HG03342 (cell line): ENCODE data around the gene NRCAM.

ENCODE experiments used
- ATAC-seq: cut with Tn5 transposase; IDR thresholded peaks from one replicate; pipeline ENCODE4 v1.9.1; 2021; ENCODE audit warnings: mild to moderate bottlenecking, moderate library complexity; ENCODE audit not compliant: unreplicated experiment

Gene NRCAM

GRCh38 chr7:108314049-108314448, 142.2 kb downstream of the NRCAM start:
- ATAC-seq = no peak

DNA sequence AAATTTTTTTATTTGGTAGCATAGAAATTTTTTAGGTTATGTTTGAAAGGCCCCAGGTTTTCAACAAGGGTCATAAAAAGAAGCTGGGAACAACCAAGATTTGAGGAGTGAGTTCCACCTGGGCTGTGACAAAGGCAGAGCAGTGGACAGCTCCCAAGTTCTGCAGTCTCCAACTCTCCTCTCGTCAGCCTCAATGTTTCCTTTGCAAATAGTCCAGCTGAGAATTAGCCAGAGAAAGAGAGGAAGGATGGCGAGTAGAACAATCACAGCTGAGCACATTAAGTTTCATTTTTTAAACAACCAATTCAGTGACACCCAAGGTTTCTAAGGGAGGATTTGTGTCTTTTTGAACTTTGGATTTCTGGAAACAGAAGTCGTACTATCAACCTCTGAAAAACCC, 143.2 kb downstream of the NRCAM start:
- ATAC-seq = no peak

DNA sequence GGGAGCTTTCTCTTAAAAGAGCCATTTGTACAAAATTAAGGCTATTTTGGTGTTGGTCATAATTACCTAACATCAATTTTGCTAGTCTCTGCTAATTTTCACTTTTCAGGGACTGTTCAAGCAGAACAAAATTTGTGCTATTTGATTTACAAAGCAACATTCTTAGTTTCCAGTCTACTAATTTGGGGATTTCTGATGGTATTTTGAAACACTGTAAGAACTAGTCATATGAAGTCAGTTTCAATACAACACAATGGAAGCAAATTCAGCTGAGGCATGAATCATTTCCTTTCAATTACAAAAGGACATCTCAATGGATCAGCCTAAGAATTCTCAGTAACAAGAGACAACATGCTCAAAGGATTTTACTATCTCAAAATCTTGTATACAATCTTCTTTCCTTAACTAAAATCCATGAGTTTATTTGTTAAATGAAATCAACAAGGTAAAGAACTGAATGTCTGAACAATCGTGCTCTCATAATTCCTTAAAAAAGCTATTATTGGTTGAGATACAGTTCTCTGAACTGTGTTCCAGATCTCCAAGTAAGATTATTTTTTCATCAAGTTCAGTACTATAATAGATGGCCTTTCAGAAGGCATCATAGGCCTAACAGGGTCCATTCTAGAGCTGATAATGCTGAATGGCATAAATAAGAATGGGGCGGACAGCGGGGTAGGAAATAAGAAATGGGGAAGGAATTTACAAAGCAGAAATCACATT, 144.6 kb downstream of the NRCAM start:
- no peak for ATAC-seq

DNA sequence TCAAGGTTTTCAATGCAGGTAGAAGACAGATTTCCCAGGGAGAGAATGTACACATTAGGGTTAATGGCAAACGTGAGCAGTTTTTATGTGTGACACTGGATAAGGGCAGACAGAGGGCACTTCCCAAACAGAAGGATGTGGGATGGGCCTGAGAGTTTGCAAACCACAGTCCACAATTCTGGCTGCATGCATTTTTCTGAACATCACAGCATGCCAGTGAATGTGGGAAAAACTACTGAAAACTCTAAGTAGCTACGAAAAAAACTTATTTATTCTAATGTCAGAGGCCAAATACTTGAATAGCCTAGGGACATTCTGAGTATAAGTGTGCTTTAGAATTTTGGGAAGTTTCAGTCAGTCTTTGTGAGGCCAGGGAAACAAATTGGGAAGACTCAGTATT, 145.9 kb downstream of the NRCAM start:
- no peak for ATAC-seq

- ATAC-seq = peak; percentile 48
Measured at GRCh38 chr7:108308903-108309302, 147.3 kb downstream of the NRCAM start.

- no peak for ATAC-seq
Measured at GRCh38 chr7:108308276-108308675, 148.0 kb downstream of the NRCAM start.

DNA sequence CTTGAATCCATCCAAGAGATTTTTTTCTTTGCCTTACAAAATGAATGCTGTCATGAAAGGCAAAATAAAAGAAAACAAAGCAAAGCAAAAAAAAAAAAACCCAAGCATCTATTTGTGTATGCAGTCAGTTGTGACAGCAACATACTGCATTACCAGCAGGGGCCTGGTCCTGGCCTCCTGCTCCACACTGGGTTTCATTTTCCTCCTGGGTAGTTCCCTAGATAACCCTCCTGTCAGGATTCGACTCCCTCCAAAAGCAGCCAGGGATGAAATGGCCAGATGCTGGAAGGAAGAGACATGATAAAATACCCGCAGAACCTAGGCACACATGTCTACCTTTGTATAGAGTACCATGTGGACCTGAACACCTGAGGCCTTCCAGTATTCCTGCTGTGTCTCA, 148.6 kb downstream of the NRCAM start:
- no peak for ATAC-seq

DNA sequence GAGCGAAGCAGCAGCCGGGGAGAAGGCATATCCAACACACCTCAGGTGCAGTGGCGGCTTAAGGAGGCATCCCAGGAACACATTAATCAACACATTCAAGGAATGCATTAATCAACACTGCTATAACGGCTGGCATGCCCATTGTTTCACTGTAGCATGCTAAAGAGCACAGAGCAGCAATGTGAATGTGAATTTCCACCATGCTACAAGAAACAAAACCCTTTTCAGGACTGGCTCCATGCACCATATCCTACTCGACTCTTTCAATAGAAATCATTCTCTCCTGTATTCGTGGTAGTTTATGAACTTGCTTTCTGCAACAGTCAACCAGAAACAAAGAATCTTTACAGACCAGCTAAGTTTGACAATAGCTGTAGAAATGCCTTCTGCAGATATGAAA, 149.0 kb downstream of the NRCAM start:
- ATAC-seq = no peak

DNA sequence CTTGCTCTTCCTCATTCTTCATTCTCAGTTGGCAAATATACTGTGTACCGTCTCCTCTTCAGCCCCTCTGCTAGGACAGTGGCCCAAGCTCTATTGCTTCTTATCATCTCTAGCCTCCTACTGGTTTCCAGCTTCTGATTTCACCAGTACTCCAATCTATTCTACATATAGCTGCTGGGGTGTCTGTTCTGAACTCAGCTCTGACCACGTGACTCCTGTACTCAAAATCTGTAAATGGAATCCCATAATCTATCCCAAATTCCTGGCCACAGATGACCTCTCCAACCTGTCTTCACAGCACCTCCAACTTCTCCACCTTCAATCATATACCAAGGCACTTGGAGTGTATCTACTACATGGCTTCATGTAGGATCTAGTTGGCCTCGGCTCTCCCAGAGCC, 152.9 kb downstream of the NRCAM start:
- no peak for ATAC-seq

DNA sequence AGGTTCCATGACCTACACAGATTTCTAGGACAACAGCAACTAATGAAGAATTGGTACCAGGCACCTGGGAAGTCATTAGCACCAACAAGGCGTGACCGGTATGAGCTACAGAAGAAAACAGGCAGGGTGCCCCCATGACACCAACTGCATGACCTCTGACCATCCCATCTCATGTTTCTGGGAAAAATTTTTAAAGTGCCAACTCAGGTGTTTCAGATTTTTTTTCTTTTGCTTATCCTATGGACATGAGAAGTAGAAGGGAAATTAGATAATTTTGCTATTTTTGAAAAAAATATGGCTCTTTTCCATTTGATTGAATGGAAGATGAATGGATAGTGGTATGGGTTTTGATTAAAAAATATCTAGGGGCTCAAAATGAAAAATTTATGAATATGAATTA, 154.8 kb downstream of the NRCAM start:
- ATAC-seq = no peak

DNA sequence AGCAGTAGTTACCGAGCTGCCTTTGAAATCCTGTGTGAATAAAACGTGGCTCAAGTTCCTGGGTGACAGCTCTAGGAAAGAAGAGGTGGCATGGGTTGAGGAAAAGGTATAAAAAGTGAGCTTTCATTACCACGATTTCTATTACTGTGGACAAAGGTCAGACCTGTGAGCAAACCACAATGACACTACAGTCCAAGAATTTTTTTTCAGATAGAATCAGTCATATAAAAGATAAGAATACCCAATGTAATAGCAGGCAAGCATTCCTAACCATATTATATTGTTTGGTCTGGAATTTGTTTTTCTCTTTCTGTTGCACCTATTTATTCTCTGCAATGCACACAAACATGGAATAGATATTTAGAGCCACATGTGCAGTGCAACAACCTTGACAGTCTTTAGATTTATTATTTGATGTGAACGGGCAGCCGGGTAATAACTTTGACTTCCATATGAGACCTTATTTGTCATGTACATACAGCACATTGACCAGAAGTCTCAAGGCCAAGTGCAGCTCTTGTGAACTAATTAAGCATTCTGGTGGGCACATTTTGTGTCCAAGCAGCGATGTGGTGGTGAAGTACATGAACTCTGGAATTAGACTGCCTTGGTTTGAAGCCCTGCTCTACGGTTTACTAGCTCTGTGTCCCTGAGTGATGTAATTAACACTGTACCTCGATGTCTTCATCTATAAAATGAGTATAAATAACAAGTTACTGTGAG, 156.8 kb downstream of the NRCAM start:
- no peak for ATAC-seq

GRCh38 chr7:108296911-108297310, 159.3 kb downstream of the NRCAM start:
- ATAC-seq = no peak

- ATAC-seq = peak; percentile 99
Measured at GRCh38 chr7:108294595-108294994, 161.6 kb downstream of the NRCAM start.

GRCh38 chr7:108293149-108293612, 163.1 kb downstream of the NRCAM start:
- ATAC-seq = no peak

DNA sequence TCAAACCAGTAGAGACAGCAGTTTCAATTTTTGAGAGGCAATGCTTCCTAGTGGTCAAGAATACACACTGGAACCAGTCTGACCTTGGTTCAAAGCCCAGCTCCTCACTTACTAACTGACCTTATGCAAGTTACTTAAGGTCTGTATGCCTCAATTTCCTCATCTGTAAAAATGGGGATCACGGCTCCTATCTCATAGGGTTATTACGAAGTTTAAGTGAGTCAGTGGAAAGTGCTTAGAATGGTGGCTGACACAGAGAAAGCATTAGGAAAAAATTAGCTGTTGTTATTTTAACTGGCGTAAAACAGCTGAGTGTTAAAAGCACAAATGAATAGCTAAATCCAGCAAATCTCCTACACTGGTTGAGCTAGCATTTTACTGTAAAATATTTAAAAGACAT, 163.7 kb downstream of the NRCAM start:
- ATAC-seq = no peak

GRCh38 chr7:108291791-108292440, 164.3 kb downstream of the NRCAM start:
- no peak for ATAC-seq

DNA sequence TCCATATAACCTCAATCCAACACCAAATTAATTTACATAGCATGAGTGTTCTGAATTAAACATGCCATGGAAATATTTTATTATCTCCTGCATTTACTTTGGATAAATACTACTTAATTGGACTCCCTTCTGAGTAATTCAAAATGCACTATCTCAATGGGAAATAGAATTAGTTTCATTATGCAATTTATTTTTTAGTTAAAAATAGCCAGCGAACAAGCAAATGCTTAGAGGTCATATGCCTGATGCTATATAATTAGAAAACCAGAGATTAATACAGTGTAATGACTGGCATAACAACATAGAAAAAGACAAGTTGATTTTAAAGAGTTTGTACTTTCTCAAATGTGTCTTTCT, 165.1 kb downstream of the NRCAM start:
- ATAC-seq = no peak

- ATAC-seq = no peak
Measured at GRCh38 chr7:108290459-108291151, 165.6 kb downstream of the NRCAM start.

- ATAC-seq = no peak
Measured at GRCh38 chr7:108289852-108290251, 166.4 kb downstream of the NRCAM start.

DNA sequence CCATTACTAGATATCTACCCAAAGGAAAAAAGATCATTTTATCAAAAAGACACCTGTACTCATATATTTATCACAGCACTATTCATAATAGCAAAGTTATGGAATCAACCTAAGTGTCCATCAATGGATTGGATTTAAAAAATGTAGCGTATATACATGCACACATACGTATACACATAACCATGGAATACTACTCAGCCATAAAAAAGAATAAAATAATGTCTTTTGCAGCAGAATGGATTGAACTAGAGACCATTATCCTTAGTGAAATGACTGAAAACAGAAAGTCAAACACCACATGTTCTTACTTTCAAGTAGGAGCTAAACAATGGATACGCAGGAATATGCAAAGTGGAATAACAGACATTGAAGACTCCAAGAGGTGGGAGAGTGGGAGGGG, 168.4 kb downstream of the NRCAM start:
- ATAC-seq = no peak

DNA sequence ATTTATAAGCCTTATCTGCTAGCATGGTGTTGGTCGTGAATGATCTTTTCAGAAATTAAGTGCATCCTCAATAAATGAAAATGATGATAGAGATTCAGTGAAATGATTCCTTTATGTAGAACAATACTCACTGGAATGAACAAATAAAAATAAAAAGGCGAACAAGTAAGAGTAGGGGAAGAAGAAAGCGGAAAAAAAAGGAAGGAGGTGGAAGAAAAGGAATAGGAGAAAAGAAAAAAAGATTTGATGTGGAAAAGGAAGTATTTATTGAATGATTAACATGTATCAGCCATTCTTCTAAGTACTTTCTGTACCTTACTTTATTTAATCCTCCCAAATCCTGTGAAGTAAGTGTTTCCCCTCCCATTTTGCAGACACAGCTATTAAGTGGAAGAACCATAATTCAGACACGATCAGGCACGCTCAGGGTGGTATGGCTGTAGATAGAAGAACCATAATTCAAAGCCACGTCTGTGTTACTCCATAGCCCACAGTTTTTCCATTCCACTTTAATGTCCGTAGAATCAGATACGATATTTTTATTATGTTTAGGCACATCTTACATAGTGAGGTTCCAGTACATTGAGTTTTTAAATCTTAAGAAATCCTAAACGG, 169.8 kb downstream of the NRCAM start:
- ATAC-seq = no peak
